ENCODE results near the gene DBH.

- TF ChIP-seq, protein P1, sequence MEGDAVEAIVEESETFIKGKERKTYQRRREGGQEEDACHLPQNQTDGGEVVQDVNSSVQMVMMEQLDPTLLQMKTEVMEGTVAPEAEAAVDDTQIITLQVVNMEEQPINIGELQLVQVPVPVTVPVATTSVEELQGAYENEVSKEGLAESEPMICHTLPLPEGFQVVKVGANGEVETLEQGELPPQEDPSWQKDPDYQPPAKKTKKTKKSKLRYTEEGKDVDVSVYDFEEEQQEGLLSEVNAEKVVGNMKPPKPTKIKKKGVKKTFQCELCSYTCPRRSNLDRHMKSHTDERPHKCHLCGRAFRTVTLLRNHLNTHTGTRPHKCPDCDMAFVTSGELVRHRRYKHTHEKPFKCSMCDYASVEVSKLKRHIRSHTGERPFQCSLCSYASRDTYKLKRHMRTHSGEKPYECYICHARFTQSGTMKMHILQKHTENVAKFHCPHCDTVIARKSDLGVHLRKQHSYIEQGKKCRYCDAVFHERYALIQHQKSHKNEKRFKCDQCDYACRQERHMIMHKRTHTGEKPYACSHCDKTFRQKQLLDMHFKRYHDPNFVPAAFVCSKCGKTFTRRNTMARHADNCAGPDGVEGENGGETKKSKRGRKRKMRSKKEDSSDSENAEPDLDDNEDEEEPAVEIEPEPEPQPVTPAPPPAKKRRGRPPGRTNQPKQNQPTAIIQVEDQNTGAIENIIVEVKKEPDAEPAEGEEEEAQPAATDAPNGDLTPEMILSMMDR (IDR thresholded peaks at IDR 0.05; ENCODE audit: extremely low read depth in 1 of 2, insufficient read depth in 1 of 2, low read depth in 1 of 2, low read length in 2 of 2), result no peak
- TF ChIP-seq EZH2 (IDR thresholded peaks at IDR 0.05; ENCODE audit: borderline replicate concordance, low read depth, low read length, severe bottlenecking) (no peak), MAX (IDR thresholded peaks at IDR 0.05; ENCODE audit: insufficient read depth, insufficient read length) (no peak), GATA2 (IDR thresholded peaks at IDR 0.05; ENCODE audit: insufficient read depth, insufficient read length, low read depth, low read length) (no peak)
These were observed 5.9 kb downstream of the DBH start for GRCh38 chr9:133641861-133642595.

Data from endothelial cell of umbilical vein (primary cell).